Nephron progenitor cell (in vitro differentiated cells): ENCODE measurements around the gene ANGEL2.
A peak's percentile ranks its signal among the peaks of the same experiment; 100 is the strongest.
"Not testable (repeated sequence)": the region's sequence is repeated elsewhere in the genome, so short reads cannot be mapped to it uniquely, and the experiment has no call there.

ENCODE experiments used
- DNase-seq: peaks from one replicate; pipeline ENCODE4 v3.0.0; 2021
- H3K27ac Mint-ChIP-seq: 2 replicates; pipeline ENCODE4 v1.8.0; 2021; ENCODE audit warnings: mild to moderate bottlenecking, moderate library complexity, mixed read lengths
- H3K27me3 Mint-ChIP-seq: 2 replicates; pipeline ENCODE4 v1.8.0; 2021; ENCODE audit warnings: mild to moderate bottlenecking, low read depth, mixed read lengths; ENCODE audit not compliant: poor library complexity
- H3K36me3 Mint-ChIP-seq: 2 replicates; pipeline ENCODE4 v1.8.0; 2021; ENCODE audit warnings: low read depth, mixed read lengths
- H3K4me1 Mint-ChIP-seq: 2 replicates; pipeline ENCODE4 v1.8.0; 2021; ENCODE audit warnings: mixed read lengths
- H3K4me3 Mint-ChIP-seq: 2 replicates; pipeline ENCODE4 v1.8.0; 2021; ENCODE audit warnings: mild to moderate bottlenecking, moderate library complexity, mixed read lengths
- H3K9me3 Mint-ChIP-seq: 2 replicates; pipeline ENCODE4 v1.8.0; 2021; ENCODE audit warnings: mild to moderate bottlenecking, moderate library complexity, mixed read lengths
- CTCF ChIP-seq: fragments of 200-600 bp; sonication (generic); IDR thresholded peaks from 2 replicates; pipeline ENCODE4 v1.5.0; 2021; ENCODE audit warnings: antibody characterized with exemption

ANGEL2 gene

GRCh38 chr1:213008564-213008963, 7.1 kb downstream of the ANGEL2 start:
- peaks cover 80% of the 10 kb centered on the region for H3K36me3 Mint-ChIP-seq
- no peak for DNase-seq

GRCh38 chr1:213003256-213003655, 12.4 kb downstream of the ANGEL2 start:
- H3K27ac Mint-ChIP-seq, result no peak overlapping the region
- DNase-seq, result no peak

More at GRCh38 chr1:213008564-213008963, 7.1 kb downstream of the ANGEL2 start:
- TF ChIP-seq CTCF, result no peak
- Mint-ChIP-seq H3K4me3 (no peak overlapping the region), H3K4me1 (peaks cover 8% of the 10 kb centered on the region), H3K27me3 (peaks cover 3% of the 10 kb centered on the region), H3K9me3 (no peaks in the 10 kb centered on the region), H3K27ac (no peak overlapping the region)

GRCh38 chr1:212994926-212995325, 20.7 kb downstream of the ANGEL2 start:
- Mint-ChIP-seq H3K4me3 (no peak overlapping the region), H3K36me3 (peaks cover 37% of the 10 kb centered on the region), H3K4me1 (no peaks in the 10 kb centered on the region), H3K27ac (no peak overlapping the region), H3K27me3 (no peaks in the 10 kb centered on the region), H3K9me3 (no peaks in the 10 kb centered on the region)
- DNase-seq, result no peak
- no peak for TF ChIP-seq CTCF

More at GRCh38 chr1:213003256-213003655, 12.4 kb downstream of the ANGEL2 start:
- no peak for TF ChIP-seq CTCF
- Mint-ChIP-seq H3K4me1 (no peaks in the 10 kb centered on the region), H3K36me3 (peaks cover 64% of the 10 kb centered on the region), H3K27me3 (no peaks in the 10 kb centered on the region), H3K4me3 (no peak overlapping the region), H3K9me3 (no peaks in the 10 kb centered on the region)

GRCh38 chr1:212993960-212994359, 21.7 kb downstream of the ANGEL2 start:
- H3K4me3 Mint-ChIP-seq, DNase-seq, H3K27ac Mint-ChIP-seq, H3K27me3 Mint-ChIP-seq, H3K9me3 Mint-ChIP-seq, H3K4me1 Mint-ChIP-seq: not testable (repeated sequence)
- peaks cover 34% of the 10 kb centered on the region for H3K36me3 Mint-ChIP-seq

GRCh38 chr1:212990276-212990675, 25.4 kb downstream of the ANGEL2 start:
- H3K36me3 Mint-ChIP-seq, result peaks cover 36% of the 10 kb centered on the region
- no peaks in the 10 kb centered on the region for H3K27me3 Mint-ChIP-seq
- DNase-seq, result no peak
- H3K4me1 Mint-ChIP-seq, result no peaks in the 10 kb centered on the region
- peak overlapping the region; percentile 66 for H3K27ac Mint-ChIP-seq
- TF ChIP-seq CTCF, result no peak
- no peak overlapping the region for H3K4me3 Mint-ChIP-seq
- no peaks in the 10 kb centered on the region for H3K9me3 Mint-ChIP-seq

GRCh38 chr1:212987702-212988322, 27.9 kb downstream of the ANGEL2 start:
- Mint-ChIP-seq H3K27me3 (no peaks in the 10 kb centered on the region), H3K4me3 (no peak overlapping the region), H3K27ac (no peak overlapping the region), H3K9me3 (no peaks in the 10 kb centered on the region), H3K36me3 (peaks cover 47% of the 10 kb centered on the region), H3K4me1 (no peaks in the 10 kb centered on the region)
- no peak for DNase-seq
- no peak for TF ChIP-seq CTCF
